Tongue (tissue), 2 donors: ENCODE measurements around the gene CIAPIN1. TPM values are rescaled to one million over a fixed set of nuclear protein-coding genes. Genes with fewer than 3 reads are reported as not detected.
A peak's percentile ranks its signal among the peaks of the same experiment; 100 is the strongest.
"Not testable (repeated sequence)": the region's sequence is repeated elsewhere in the genome, so short reads cannot be mapped to it uniquely, and the experiment has no call there.

Experiments used
- DNase-seq: peaks from one replicate; pipeline ENCODE4 v3.0.0-alpha.2; 2015
- total RNA-seq: library from RNA; depleted of rRNA; stranded (reverse); fragments of >200 nt; gene quantifications from one replicate; pipeline ENCODE4 v1.2.3, GENCODE V29; 2014

CIAPIN1 gene
- total RNA-seq, 1 donor from 2014 or later, result 50.5 TPM

DNA sequence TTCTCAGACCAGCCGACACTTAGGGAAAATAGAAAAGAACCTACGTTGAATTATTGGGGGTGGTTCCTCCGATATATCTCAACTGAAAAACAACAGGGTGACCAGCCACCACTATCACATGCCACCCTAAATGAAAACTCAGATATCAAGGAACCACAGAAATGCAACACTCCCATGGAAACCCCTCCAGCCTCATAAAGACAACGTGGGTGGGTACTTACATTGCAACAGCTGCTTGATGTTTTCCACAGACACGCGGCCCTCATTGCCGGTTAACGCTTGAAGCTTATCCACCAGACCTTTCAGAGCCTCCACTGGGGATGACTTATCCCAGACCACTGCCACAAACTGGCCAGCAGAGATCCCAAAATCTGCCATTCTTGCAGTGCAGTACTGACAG, 6.6 kb downstream of the CIAPIN1 start:
- DNase-seq, result not testable (repeated sequence)

DNA sequence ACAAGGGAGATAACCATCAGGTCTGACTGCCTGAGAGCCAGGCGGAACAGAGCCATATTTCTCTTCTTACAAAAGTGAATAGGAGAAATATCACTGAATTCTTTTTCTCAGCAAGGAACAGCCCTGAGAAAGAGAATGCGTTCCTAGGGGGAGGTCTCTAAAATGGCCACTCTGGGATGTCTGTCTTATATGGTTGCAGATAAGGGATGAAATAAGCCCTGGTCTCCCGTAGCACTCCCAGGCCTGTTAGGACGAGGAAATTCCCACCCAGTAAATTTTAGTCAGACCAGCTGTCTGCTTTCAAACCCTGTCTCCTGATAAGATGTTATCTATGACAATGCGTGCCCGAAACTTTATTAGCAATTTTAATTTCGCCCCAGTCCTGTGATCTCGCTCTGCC, 7.2 kb downstream of the CIAPIN1 start:
- not testable (repeated sequence) for DNase-seq

DNA sequence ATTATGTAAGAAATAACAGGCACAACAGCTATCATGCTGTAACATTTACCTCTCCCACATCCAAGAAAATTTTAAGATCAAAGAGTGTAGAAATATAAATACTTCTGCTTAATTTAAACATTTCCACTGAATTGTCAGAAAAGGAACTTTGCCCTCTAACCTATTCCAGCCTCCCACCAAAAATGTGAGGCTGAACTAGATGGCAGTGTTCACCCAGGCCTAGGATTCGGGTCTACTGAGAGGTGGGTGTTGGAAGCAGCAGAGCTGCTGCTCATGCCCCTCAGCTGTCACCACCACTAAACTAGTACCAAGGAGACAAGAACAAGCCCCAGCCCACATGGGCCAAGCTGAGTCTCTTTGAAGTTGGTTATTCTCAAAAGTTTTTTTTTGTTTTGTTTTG, 11.3 kb downstream of the CIAPIN1 start:
- no peak for DNase-seq

DNA sequence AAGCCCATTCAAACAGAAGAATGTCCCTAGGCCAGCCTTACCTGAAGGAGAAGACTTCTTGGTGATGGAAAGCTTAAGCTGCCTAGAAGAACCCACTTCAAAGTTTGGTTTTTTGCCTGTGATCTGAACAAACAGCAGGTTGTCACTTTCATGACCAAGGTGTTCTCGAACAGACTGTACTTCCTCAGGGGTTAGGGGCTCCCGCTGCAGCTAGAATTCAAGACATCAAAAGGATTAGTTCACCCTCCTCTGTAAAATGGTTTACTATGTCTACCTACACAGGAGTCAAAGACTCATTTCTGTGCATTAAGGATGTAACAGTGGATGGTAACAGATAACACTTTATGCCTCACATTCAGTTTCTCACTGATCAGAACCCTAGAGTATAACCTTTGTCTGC, 13.2 kb downstream of the CIAPIN1 start:
- DNase-seq, result no peak

DNA sequence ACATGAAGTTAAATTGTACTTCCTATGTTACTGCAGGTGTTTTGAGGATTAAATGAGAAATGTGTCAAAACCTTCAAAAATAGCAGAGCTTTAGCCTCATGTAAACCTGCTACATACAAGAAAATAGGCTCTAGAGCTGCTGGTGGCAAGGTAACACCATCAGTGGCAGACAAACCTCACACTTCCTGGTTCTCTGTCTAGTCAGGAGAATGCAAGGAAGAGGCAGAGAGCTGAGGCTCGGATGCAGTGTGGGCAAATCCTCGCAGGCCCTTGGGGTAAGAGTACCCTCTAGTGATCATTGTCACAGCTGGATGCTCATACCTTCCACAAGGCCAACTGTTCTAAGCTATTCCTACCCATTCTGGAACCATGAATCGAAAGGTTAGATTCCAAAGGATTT, 14.2 kb downstream of the CIAPIN1 start:
- no peak for DNase-seq

DNA sequence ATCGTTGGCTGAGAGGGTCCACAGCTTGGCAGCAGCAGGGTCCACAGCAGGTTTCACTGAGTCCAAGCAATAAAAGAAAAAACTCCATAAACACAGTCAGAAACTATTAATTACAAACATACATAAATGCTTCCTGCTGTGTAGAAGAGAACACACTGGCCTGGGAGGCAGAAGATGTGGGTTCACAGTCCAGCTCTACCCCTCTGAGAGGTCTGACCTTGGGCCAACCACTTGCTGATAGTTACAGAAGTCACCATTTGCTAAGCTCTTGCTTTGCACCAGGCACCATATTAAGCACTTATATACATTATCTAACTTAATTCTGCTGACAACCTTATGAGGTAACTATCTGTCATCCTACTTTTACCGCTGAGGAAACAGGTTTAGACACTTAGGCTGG, 14.7 kb downstream of the CIAPIN1 start:
- no peak for DNase-seq

DNA sequence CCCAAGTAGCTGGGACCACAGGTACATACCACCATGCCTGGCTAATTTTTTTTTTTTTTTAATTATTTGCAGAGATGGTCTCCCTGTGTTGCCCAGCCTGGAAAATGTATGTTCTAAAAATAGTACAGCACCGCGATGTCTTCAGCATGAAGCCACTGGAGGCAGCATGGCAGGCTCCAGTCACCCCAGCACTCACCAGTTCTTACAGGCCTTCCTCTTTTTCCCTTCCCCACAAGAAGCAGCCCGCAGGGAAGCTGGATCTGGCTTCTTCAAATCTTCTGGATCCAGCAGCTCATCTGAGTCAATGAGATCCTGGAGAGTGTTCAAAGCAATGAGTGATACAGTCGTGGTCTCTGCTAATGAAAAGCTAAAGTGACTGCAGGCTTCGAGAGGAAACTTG, 16.2 kb downstream of the CIAPIN1 start:
- DNase-seq, result no peak

DNA sequence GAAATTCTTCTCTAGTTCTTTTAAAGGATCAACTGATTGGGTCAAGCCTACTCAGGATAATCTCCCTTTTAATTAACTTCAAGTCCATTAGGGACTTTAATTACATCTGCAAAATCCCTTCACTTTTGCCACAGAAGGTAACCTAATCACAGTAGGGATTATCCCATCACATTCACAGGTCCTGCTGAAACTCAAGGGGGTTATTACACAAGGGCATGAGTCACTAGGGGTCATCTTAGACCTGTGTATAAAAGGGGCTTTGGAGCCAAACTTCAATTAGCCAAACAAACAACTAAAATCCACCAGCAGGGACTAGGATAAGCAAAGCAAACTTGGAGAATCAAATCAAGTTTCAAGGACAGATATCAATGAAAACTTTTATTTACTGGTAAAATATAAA, 19.4 kb downstream of the CIAPIN1 start:
- no peak for DNase-seq

DNA sequence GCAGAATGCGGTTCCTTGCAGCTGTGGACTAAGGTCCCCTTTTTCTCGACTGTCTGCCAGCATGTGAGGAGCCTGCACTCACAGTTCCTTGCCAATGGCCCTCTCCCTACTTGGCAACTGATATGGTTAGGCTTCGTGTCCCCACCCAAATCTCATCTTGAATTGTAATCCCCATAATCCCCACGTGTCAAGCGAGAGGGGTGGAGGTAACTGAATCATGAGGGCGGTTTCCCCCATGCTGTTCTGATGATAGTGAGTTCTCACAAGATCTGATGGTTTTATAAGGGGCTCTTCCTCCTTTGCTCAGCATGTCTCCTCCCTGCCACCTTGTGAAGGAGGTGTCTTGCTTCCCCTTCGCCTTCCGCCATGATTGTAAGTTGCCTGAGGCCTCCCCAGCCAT, 19.9 kb downstream of the CIAPIN1 start:
- DNase-seq, result no peak

DNA sequence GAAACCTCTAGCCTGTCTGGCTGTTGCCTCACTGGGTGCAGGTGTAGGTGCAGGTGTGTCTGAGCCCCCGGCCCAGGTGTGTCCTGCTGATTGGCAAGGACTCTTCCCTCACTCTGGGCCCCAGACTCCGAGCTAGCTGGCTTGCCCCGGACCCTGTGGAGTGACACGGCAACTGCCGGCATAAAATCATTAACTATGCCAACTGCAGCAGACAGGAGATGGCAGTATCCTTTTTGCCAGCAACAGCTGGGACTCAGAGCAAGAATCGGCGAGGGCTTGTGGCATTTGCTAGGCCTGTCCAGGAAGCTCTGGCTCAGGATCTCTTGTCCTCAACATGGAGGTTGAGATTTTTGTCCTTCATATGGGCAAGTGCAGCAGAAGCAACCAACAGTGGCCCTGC, 20.8 kb downstream of the CIAPIN1 start:
- DNase-seq, result peak; percentile 85

DNA sequence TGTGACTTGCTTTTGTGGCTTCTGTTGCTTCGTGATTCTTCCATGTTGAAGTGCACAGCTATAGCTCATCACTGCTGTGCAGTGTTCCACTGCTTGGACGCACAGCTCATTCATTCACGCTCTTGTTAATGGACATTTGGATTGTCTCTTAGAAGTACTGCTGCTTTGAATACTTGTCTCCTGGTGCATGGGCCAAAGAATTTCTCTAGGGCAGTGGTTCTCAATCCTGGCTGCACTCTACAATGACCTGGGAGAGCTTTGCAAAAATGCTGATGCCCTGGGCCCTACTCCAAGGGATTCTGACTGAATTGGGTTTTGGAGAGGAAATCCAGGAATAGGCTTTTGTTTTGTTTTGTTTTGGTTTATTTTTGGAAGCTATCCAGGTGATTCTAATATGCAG, 22.6 kb downstream of the CIAPIN1 start:
- DNase-seq, result no peak

DNA sequence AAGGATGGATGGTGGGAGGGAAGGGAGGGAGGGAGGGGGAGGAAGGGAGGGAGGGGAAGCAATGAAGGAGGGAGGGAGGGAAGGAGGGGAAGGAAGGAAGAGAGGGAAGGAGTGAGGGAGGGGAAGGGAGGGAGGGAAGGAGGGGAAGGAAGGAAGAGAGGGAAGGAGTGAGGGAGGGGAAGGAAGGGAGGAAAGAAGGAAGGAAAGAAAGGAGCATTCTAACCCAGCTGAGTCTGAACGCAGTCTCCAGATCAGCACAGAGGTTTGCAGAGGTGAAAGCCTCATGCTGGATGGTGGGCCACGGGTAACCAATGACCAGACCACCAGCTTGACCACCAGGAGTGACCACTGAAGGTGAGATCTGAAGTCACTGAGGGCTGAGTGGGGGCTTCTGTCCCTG, 24.0 kb downstream of the CIAPIN1 start:
- DNase-seq, result no peak

DNA sequence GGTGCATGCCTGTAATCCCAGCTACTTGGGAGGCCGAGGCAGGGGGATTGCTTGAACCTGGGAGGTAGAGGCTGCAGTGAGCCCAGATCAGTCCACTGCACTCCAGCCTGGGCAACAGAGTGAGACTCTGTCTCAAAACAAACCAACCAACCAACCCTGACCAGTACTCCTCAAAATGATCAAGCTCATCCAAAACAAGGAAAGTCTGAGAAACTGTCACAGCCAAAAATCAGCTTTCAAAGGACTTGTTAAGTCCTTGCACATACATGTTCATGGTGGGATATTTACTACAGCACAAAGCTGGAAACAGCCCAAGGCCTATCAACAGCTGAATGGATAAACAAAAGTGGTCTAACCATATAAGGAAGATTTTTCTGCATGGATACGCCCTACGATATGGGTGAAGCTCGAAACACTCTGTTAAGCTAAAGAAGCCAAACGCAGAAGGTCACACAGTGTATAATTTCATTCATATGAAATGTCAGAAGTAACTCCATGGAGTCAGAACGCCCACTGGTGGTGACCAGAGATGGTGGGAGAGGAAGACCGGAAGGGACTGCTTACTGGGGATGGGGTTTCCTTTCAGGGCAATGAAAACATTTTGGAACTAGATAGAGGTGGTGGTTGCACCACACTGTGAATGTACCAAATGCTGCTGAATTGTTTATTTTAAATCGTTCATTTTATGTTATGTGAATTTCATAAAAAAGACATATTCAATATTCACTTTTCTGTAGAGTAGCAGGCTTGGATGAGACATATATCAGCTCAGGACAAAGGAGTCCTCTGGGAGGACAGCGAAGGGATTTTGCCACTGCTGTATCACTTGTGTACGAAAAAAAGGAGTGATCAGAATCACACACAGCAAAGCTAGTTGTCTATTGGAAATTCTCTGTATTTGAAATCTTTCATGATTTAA, 24.9 kb downstream of the CIAPIN1 start:
- DNase-seq, result peak; percentile 87

DNA sequence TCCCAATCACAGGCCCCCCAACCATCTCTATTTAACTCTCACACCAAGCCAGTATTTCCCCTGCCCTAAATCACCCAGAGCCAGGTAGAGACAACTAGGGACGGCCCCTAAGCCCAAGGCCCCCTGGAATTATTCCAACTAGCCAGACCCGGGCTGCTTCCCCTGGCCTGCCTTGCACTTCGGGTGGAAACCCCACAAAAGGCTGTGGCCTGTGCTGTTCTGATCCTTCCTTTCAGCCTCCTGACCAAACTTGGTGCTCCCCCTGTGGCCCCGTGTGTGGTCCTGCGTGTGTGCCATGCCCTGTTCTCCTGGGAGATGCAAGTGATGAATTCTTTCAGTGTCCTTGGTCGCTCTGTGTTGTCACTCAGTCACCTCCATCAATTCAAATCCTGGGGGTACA, 27.7 kb downstream of the CIAPIN1 start:
- DNase-seq, result no peak

DNA sequence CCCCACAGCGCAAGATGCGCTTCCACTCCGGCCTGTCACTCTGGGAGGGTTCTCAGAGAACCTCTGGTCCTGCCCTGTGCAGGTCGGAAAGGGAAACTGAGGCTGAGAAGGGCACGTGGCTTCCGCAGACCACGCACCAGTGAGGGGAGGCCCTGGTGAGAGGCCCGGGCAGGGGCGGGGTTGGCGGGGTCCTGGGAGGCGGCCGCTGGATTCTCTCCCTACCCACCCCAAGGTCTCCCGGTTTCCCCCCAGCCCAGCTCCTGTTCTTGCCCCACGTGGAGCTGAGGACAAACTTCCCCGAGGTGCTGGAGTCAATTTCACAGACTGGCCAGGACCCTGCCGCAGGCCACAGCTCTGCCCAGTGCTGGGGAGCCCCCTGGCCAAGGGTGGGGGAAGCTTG, 31.1 kb downstream of the CIAPIN1 start:
- DNase-seq, result no peak

DNA sequence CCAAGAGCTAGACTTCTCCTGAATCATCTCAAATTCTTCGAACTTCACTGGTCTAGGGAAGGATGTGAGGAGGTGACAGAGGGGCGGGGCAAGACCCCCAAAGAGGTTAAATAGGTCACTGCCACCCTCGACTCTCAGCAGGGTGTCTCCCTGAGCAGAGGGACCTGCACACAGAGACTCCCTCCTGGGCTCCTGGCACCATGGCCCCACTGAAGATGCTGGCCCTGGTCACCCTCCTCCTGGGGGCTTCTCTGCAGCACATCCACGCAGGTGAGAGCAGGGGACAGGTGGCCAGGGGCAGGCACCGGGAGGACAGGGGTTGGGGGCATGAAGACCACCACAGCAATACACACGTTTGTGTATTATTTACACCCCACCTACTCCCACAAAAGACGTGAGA, 33.5 kb downstream of the CIAPIN1 start:
- no peak for DNase-seq

DNA sequence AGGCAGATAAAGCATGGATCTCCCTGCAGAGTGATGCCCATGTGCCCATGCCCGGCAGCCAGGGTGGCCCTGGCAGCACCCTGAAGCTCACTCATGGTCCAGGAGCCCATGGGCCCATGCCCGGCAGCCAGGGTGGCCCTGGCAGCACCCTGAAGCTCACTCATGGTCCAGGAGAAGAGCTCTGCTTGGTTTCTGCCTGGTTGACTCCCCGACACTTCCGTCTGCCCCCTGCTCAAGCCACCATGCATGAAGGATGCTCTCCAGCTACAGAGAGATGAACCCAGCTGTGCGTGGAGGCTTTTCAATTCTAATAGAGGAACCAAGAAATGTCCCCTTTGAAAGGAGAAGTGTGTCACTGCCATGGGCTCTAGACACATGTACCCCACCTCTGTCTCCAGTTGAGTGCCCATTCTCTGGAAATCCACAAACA, 33.9 kb downstream of the CIAPIN1 start:
- no peak for DNase-seq

DNA sequence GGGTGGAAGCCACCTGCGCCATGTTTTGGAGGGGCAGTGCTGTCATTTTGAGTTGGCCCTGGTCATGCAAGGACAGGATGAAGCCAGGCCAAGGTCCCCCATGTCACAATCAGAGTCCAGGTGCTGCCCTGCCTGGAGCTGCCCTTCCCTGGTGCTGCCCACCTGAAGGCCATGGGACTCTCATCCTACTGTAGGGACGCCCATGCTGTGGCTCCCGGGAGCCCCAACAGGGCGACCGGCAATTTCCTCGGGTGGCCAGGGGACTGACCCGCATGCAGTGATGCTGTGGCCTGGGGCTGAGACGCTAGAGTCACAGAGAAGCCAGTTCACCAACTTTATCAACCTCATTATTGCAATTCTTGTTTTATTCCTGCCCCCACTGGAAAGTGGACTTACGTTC, 34.6 kb downstream of the CIAPIN1 start:
- no peak for DNase-seq

DNA sequence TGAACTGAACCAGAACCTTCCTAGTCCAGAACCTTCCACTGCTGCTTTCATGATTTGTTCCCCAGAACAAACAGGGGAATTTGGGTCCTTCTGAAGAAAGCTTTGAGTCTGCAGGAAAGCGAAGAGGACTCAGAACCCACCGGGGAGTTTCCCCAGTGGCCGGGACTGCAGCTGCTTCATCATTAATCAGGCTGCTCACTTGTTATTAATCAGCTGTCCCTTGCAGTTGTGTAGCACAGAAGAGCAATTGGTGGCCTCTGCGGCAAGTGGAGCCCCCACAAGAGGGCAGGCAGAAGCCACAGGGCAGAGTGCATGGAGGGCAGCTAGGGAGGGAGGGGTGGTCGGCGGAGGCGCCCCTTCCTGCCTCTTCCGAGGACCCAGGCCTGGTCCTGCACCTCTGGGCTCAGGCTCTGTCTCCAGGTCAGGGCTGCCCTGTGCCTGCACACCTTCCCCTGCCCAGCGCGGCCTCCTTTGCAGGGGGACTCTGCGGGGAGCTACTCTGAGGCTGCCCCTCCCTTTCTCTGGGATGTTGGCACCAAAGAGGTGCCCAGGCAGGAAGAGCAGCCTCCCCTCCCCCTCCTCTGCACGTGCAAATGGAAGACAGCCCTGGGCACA, 35.7 kb downstream of the CIAPIN1 start:
- peak; percentile 79 for DNase-seq

DNA sequence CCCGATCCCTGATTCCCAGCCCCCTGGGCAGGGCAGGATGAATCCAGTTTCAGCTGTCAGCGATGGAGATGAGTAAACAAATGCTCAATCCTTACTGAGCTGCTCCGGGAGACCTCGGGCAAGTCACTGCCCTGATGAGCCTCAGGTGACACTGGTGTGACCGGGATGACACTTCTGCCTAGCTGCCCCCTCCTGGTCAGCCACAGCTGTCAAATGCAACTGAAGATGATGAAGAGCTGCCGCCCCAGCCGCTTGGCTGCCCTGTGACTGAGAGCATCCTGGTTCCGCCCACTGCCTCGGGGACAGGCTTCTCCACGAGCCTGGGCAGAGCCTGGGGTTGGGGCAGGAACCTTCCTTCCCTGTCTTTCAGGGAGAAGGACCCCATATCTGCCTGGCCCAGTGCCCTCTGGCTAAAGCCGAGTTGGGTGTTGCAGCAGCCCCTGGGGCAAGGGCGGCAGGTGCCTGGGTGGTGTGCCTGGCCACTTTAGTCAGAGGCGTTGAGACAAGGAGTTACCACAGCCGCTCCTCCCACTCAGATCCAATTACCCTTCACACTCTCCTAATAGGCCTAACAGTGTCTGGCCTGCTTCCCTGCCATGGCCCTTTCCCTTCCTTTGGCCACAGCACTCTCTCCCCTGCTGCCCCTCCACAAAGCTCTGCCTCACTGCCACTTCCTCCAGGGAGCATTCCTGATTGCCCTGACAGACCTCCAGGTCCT, 37.2 kb downstream of the CIAPIN1 start:
- no peak for DNase-seq

DNA sequence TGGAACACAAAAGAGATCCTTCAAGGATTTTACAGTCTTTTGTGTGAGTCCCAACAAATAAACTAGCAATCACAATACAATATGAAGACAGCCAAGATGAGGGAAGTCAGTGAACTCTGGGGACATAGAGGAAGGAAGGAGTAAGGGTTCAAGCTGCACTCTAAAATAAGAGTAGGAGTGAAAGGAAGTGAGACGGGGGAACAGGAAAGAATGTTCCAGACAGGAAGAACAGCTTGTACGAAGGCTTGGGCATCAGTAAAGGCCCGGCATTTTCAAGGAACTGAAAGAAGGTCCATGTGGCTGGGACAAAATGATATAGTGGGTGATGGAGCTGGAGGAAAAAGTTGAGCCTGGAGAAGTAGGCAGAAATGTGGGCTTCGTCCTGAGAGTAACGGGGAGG, 38.1 kb downstream of the CIAPIN1 start:
- no peak for DNase-seq

DNA sequence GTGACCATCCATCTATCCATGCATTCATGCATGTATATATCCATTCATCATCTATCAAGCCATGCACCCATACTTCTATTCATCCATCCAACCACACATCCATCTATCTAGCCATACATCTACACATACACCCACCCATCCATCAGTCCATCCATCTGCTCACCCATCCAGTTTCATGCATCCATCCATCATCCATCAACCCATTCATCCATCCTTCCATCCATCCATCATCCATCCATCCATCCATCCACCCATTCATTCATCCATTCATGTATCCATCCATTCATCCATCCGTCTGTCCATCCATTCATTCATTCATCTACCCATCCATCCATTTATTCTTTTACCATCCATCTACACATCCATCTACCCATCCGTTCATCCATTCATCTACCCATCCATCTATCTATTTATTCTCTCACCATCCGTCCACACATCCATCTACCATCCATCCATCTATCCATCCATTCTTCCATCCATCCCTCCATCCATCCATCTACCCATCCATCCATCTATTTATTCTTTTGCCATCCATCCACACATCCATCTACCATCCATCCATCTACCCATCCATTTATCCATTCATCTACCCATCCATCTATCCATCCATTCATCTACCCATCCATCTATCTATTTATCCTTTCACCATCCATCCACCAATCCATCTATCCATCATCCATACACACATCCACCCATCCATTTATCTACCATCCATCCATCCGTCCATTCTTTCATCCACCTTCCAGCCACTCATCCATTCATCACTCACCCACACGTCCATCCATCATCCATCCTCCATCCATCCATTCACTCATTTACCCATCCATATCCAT, 39.4 kb downstream of the CIAPIN1 start:
- no peak for DNase-seq
